Adrenal gland (tissue), 5 donors: Measurements from ENCODE around the gene RPRM.

Source experiments
- CTCF ChIP-seq, 6 experiments: fragments of 450-650 bp in 4 of 6; fragments of 200-600 bp in 2 of 6; sonication (generic) in 1 of 6; IDR thresholded peaks; 1 replicate in 5 of 6; 2 replicates in 1 of 6; pipeline versions ENCODE4 v1.5.1 to v1.8.0; 2016 to 2021; ENCODE audit warnings: antibody characterized with exemption in 6 of 6, mild to moderate bottlenecking in 2 of 6, moderate library complexity in 1 of 6
- POLR2A ChIP-seq, 2 donors: fragments of 450-650 bp; IDR thresholded peaks; one replicate each; pipeline ENCODE4 v1.6.1; 2017; ENCODE audit warnings: antibody characterized with exemption in 2 of 2, mild to moderate bottlenecking in 2 of 2, moderate library complexity in 1 of 2
- donor health status: DM: no; HTN: no; CAD: no.

- TF ChIP-seq CTCF (IDR thresholded peaks at IDR 0.05) (no peak), POLR2A (IDR thresholded peaks at IDR 0.05) (no peak)
Measured at GRCh38 chr2:153495725-153496124, 17.2 kb upstream of the RPRM start.
